Retinal pigment epithelial cell (primary cell): ENCODE data around the gene WDR59.

Source experiments
- DNase-seq: peaks from one replicate; pipeline ENCODE4 v3.0.0-alpha.2; 2010; ENCODE audit warnings: low read depth
- H3K4me3 ChIP-seq: 2 replicates; pipeline ENCODE4 v1.5.1; 2011; ENCODE audit warnings: mild to moderate bottlenecking, low read length, control low read depth, moderate library complexity
- CTCF ChIP-seq: conservative IDR thresholded peaks from 2 replicates; pipeline ENCODE4 v1.5.1; 2011; ENCODE audit warnings: low read depth, low read length, control low read depth, inconsistent platforms

The WDR59 gene

GRCh38 chr16:74999609-75000480 lies 14.9 kb upstream of the WDR59 start:
- DNase-seq: no peak
- peak overlapping the region; percentile 75 for H3K4me3 ChIP-seq
- TF ChIP-seq CTCF: no peak

GRCh38 chr16:74999219-74999608 lies 14.3 kb upstream of the WDR59 start:
- DNase-seq: no peak
- no peak for TF ChIP-seq CTCF
- H3K4me3 ChIP-seq: peak overlapping the region; percentile 75

- peak; percentile 46 for DNase-seq
Measured at GRCh38 chr16:74998481-74999218, 13.7 kb upstream of the WDR59 start, which contains the start of gene ZNRF1. Gene ZNRF1 (plus strand): TSS chr16:74999024. CDS start chr16:74999672, 648 bp downstream.

GRCh38 chr16:74997042-74997491 lies 12.1 kb upstream of the WDR59 start:
- no peak overlapping the region for H3K4me3 ChIP-seq
- no peak for TF ChIP-seq CTCF
- DNase-seq: no peak

More at GRCh38 chr16:74998481-74999218, 13.7 kb upstream of the WDR59 start, which contains the start of gene ZNRF1:
- H3K4me3 ChIP-seq: peak within 1 kb of the TSS; percentile 75
- TF ChIP-seq CTCF: peak; percentile 78

- no peak overlapping the region for H3K4me3 ChIP-seq
- no peak for DNase-seq
- no peak for TF ChIP-seq CTCF
Measured at GRCh38 chr16:74995986-74996385, 11.1 kb upstream of the WDR59 start.

GRCh38 chr16:74991593-74992403 lies 6.9 kb upstream of the WDR59 start:
- no peak overlapping the region for H3K4me3 ChIP-seq
- TF ChIP-seq CTCF: no peak

More at GRCh38 chr16:74991593-74992403, 6.9 kb upstream of the WDR59 start:
- no peak for DNase-seq
